ENCODE data around the gene SAP30BP. TPM values are rescaled to one million over a fixed set of nuclear protein-coding genes. Genes with fewer than 3 reads are reported as not detected.
A peak's percentile ranks its signal among the peaks of the same experiment; 100 is the strongest.

Gene SAP30BP
- total and polyA plus RNA-seq, 2 of the 13 experiments (the other 11 are each of a cell fraction or from before 2014, with no cell fraction given), result 67.7 to 99.4 TPM

DNA sequence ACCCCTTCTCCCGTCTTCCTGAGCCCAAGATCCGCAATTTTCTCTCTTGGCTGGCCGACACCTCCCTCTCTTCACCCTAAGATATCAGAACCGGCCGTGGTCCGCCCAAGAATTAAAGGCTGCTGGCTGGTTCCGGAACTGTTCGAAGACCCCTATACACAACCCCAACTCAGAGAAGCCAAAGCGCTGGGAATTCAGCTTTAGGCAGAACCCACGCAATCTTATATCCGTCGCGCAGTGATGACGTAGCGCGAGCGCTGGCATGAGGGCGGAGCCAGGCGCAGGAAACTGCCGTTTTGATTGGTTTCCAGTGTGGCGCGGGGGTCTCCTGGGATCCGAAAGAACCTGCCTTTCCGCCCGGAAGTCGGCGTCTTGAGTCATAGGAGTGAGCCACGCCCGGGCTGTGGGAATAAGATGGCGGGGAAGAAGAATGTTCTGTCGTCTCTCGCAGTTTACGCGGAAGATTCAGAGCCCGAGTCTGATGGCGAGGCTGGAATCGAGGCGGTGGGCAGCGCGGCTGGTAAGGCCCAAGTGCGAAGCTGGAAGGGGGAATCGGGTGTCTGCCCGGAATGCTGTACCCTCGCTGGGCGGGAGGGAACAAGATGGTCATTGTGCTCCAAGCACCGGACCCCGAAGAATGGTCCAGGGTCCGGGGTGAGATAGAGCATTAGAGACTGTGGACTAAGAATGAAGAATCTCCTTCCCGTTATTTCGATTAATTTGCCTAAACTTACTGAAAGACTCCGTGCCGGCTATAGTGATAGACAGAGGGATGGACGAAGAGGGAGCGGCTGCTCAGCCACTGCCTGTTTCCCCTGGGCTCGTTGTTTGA lies at the start of gene SAP30BP, which contains the start of gene RECQL5 (continued):
- TF ChIP-seq, protein P1, sequence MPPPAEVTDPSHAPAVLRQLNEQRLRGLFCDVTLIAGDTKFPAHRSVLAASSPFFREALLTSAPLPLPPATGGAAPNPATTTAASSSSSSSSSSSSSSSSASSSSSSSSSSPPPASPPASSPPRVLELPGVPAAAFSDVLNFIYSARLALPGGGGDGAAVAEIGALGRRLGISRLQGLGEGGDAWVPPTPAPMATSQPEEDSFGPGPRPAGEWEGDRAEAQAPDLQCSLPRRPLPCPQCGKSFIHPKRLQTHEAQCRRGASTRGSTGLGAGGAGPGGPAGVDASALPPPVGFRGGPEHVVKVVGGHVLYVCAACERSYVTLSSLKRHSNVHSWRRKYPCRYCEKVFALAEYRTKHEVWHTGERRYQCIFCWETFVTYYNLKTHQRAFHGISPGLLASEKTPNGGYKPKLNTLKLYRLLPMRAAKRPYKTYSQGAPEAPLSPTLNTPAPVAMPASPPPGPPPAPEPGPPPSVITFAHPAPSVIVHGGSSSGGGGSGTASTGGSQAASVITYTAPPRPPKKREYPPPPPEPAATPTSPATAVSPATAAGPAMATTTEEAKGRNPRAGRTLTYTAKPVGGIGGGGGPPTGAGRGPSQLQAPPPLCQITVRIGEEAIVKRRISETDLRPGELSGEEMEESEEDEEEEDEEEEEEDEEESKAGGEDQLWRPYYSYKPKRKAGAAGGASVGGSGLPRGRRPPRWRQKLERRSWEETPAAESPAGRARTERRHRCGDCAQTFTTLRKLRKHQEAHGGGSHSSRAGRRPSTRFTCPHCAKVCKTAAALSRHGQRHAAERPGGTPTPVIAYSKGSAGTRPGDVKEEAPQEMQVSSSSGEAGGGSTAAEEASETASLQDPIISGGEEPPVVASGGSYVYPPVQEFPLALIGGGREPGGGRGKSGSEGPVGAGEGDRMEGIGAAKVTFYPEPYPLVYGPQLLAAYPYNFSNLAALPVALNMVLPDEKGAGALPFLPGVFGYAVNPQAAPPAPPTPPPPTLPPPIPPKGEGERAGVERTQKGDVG (CRISPR knock-in tag; IDR thresholded peaks at IDR 0.05; ENCODE audit: borderline replicate concordance), result 0 out of 2 replicates have a peak, but pooled peaks have one; percentile 23
- TF ChIP-seq ZNF224 (CRISPR knock-in tag; IDR thresholded peaks at IDR 0.05) (0 out of 2 replicates have a peak, but pooled peaks have one; percentile 86), ETV5 (CRISPR knock-in tag; IDR thresholded peaks at IDR 0.05; ENCODE audit: borderline replicate concordance) (peak; percentile 77), ZFP1 (CRISPR knock-in tag; IDR thresholded peaks at IDR 0.05) (peak; percentile 39; the same call in 1 of the 2 replicates), SRY (CRISPR knock-in tag; IDR thresholded peaks at IDR 0.05) (peak; percentile 73; the same call in 1 of the 2 replicates), MTERF4 (CRISPR knock-in tag; IDR thresholded peaks at IDR 0.05) (peak; percentile 64; the same call in 1 of the 2 replicates), STAT5B (CRISPR knock-in tag; IDR thresholded peaks at IDR 0.05) (no peak), ZNF598 (CRISPR knock-in tag; IDR thresholded peaks at IDR 0.05; ENCODE audit: borderline replicate concordance) (peak; percentile 45; the same call in 1 of the 2 replicates), PPARG (CRISPR knock-in tag; conservative IDR thresholded peaks at IDR 0.05) (0 out of 2 replicates have a peak, but pooled peaks have one; percentile 5), CBX5 (CRISPR knock-in tag; IDR thresholded peaks at IDR 0.05; ENCODE audit: borderline replicate concordance) (no peak; the same call in 1 of the 2 replicates), U2AF1 (optimal IDR thresholded peaks at IDR 0.05; ENCODE audit: low read depth, low read length) (peak; percentile 91), ZBTB7A (CRISPR knock-in tag; IDR thresholded peaks at IDR 0.05) (peak; percentile 87; the same call in 1 of the 2 replicates), MTF1 (CRISPR knock-in tag; IDR thresholded peaks at IDR 0.05) (0 out of 2 replicates have a peak, but pooled peaks have one; percentile 37), ZKSCAN1 (IDR thresholded peaks at IDR 0.05; ENCODE audit: low read length) (no peak), SP2 (CRISPR knock-in tag; IDR thresholded peaks at IDR 0.05) (peak; percentile 91), ZNF484 (CRISPR knock-in tag; IDR thresholded peaks at IDR 0.05; ENCODE audit: borderline replicate concordance, low read depth) (no peak), ZNF878 (CRISPR knock-in tag; IDR thresholded peaks at IDR 0.05) (no peak), MIXL1 (CRISPR knock-in tag; IDR thresholded peaks at IDR 0.05) (no peak)
- TF ChIP-seq, protein P2, sequence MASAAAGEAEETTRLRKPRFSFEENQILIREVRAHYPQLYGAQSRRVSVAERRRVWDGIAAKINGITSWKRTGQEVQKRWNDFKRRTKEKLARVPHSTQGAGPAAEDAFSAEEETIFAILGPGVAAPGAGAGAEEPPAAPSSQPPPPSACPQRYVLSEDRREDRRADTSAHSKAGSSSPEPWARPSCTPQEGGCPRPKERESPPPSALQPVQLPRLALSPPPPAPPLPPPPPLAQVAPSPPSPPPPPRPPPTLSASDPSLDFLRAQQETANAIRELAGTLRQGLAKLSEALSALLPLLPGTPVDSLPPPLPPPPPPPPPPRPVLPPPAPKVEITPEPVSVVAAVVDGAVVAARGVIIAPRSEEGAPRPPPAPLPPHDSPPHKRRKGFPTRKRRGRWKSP (CRISPR knock-in tag; IDR thresholded peaks at IDR 0.05), result peak; percentile 67
- TF ChIP-seq, protein P3, sequence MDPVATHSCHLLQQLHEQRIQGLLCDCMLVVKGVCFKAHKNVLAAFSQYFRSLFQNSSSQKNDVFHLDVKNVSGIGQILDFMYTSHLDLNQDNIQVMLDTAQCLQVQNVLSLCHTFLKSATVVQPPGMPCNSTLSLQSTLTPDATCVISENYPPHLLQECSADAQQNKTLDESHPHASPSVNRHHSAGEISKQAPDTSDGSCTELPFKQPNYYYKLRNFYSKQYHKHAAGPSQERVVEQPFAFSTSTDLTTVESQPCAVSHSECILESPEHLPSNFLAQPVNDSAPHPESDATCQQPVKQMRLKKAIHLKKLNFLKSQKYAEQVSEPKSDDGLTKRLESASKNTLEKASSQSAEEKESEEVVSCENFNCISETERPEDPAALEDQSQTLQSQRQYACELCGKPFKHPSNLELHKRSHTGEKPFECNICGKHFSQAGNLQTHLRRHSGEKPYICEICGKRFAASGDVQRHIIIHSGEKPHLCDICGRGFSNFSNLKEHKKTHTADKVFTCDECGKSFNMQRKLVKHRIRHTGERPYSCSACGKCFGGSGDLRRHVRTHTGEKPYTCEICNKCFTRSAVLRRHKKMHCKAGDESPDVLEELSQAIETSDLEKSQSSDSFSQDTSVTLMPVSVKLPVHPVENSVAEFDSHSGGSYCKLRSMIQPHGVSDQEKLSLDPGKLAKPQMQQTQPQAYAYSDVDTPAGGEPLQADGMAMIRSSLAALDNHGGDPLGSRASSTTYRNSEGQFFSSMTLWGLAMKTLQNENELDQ (CRISPR knock-in tag; IDR thresholded peaks at IDR 0.05; ENCODE audit: borderline replicate concordance), result no peak
